K562 (cell line): ENCODE data around the gene KIAA0319L. TPM values are rescaled to one million over a fixed set of nuclear protein-coding genes. Genes with fewer than 3 reads are reported as not detected.

ENCODE experiments used
- ATAC-seq: fragments of 200-7000 bp; cut with Tn5 transposase; 3 replicates; pipeline ENCODE4 v1.9.1; 2020; ENCODE audit warnings: moderate library complexity
- BruUV-seq: library from RNA; stranded (reverse); fragments of 400-500 nt; replicated peaks from 2 replicates; lab custom pipeline; 2021; lab: Mats Ljungman, UMichigan
- CTCF ChIA-PET: fragments of 300-600 bp; formaldehyde crosslinking; extraction: SDS; loops from one replicate; lab custom pipeline; 2021; ENCODE audit warnings: low intra/inter-chr PET ratio; lab: Yijun Ruan, JAX
- POLR2A ChIA-PET: fragments of 300-600, 350-650 bp; sonication (Branson Sonifier 250); formaldehyde crosslinking; extraction: SDS; loops from one replicate; lab custom pipeline; 2021; ENCODE audit warnings: antibody characterized with exemption, inconsistent platforms; lab: Yijun Ruan, JAX
- DNase-seq, 4 experiments: peaks; one replicate each; pipeline versions ENCODE4 v3.0.0 to v3.0.0-alpha.2; 2011 to 2018; ENCODE audit warnings: low spot score in 3 of 4, mixed read lengths in 3 of 4; ENCODE audit errors: extremely low read depth in 1 of 4
- FAIRE-seq: peaks from 2 replicates; lab custom pipeline; 2011; peaks lifted over from hg19 to GRCh38; lab: Jason Lieb, UNC
- H2AFZ ChIP-seq: 2 replicates; pipeline ENCODE4 v1.6.0; 2011; ENCODE audit warnings: low read depth, low read length, control low read depth, inconsistent platforms
- H3K27ac ChIP-seq: fragments of 200-600 bp; 3 replicates; pipeline ENCODE4 v1.8.0; 2011; ENCODE audit warnings: low read depth, mild to moderate bottlenecking, control low read depth, inconsistent platforms, low read length, moderate library complexity, mixed read lengths; ENCODE audit errors: extremely low read depth
- H3K27me3 ChIP-seq, 2 experiments: fragments of 300-600 bp in 1 of 2; 2 replicates in 1 of 2; 3 replicates in 1 of 2; pipeline versions ENCODE4 v1.6.0 to v1.8.0; 2011; ENCODE audit warnings: inconsistent platforms in 2 of 2, low read length in 2 of 2, mild to moderate bottlenecking in 1 of 2, mixed read lengths in 1 of 2, moderate library complexity in 1 of 2; ENCODE audit not compliant: control insufficient read depth in 2 of 2, insufficient read depth in 2 of 2
- H3K36me3 ChIP-seq: fragments of 300-600 bp; 3 replicates; pipeline ENCODE4 v1.8.0; 2011; ENCODE audit warnings: mild to moderate bottlenecking, low read length, inconsistent platforms; ENCODE audit not compliant: control insufficient read depth, insufficient read depth
- H3K4me1 ChIP-seq, 2 experiments: fragments of 200-600 bp in 1 of 2; replicated peaks in 1 of 2; 2 replicates in 1 of 2; 3 replicates in 1 of 2; pipeline versions ENCODE4 v1.5.1 to v1.8.0; 2011; ENCODE audit warnings: inconsistent platforms in 2 of 2, low read length in 2 of 2, mild to moderate bottlenecking in 1 of 2, mixed read lengths in 1 of 2, moderate library complexity in 1 of 2; ENCODE audit not compliant: control insufficient read depth in 2 of 2, insufficient read depth in 2 of 2
- H3K4me2 ChIP-seq: 2 replicates; pipeline ENCODE4 v1.6.1; 2011; ENCODE audit warnings: low read length, control low read depth, inconsistent platforms, mixed read lengths; ENCODE audit not compliant: insufficient read depth
- H3K4me3 ChIP-seq: fragments of 200-600 bp; sonication (generic), shearing (Covaris generic); 2 replicates; pipeline ENCODE4 v1.5.1; 2016; ENCODE audit warnings: control low read depth, inconsistent platforms
- H3K79me2 ChIP-seq: fragments of 200-600 bp; 3 replicates; pipeline ENCODE4 v1.8.0; 2011; ENCODE audit warnings: low read length, inconsistent platforms; ENCODE audit not compliant: control insufficient read depth, insufficient read depth
- H3K9ac ChIP-seq, 2 experiments: 2 replicates each; pipeline versions ENCODE4 v1.6.0 to v1.6.1; 2011; ENCODE audit warnings: low read depth in 2 of 2, low read length in 2 of 2, control low read depth in 1 of 2, inconsistent platforms in 1 of 2, mild to moderate bottlenecking in 1 of 2, mixed read lengths in 1 of 2; ENCODE audit not compliant: insufficient read depth in 1 of 2
- H3K9me1 ChIP-seq: one replicate; pipeline ENCODE4 v1.6.0; 2011; ENCODE audit warnings: inconsistent platforms, mild to moderate bottlenecking, low read length, moderate library complexity; ENCODE audit not compliant: control insufficient read depth, insufficient read depth
- H3K9me3 ChIP-seq: replicated peaks from 2 replicates; pipeline ENCODE4 v1.5.1; 2011; ENCODE audit warnings: low read depth, low read length, inconsistent platforms; ENCODE audit not compliant: control insufficient read depth, insufficient read depth
- H4K20me1 ChIP-seq: replicated peaks from 2 replicates; pipeline ENCODE4 v1.6.1; 2011; ENCODE audit warnings: low read length, inconsistent platforms, mixed read lengths; ENCODE audit not compliant: control insufficient read depth, insufficient read depth
- BRD4 ChIP-seq: fragments of 200-600 bp; sonication (generic); IDR thresholded peaks from 2 replicates; pipeline ENCODE4 v1.6.1; 2017; ENCODE audit warnings: inconsistent platforms
- IRF2 ChIP-seq: sonication (generic); formaldehyde crosslinking; IDR thresholded peaks from 2 replicates; pipeline ENCODE4 v1.8.1; 2022; ENCODE audit warnings: mild to moderate bottlenecking, missing genetic modification reagents
- WGBS: fragments of 100-300 bp; shearing (Covaris generic); methylation state at CpG from one replicate; pipeline ENCODE4 v1.1.6; 2016; ENCODE audit warnings: low coverage, mixed read lengths; ENCODE audit not compliant: insufficient coverage; ENCODE audit errors: missing lambda C conversion rate; 5-methylcytosine and 5-hydroxymethylcytosine counted together
- in situ Hi-C: fragments of 300-500 bp; cut with MboI; formaldehyde crosslinking; loops from 4 replicates; pipeline ENCODE4 v1.15.0; 2018; ENCODE audit warnings: inconsistent platforms, mixed read lengths
- intact Hi-C: fragments of 100-400 bp; cut with micrococcal nuclease; formaldehyde crosslinking; loops from 2 replicates; pipeline ENCODE4 v1.14.2; 2022
- polyA plus RNA-seq, 8 experiments: library from polyadenylated mRNA; depleted of rRNA in 4 of 8; stranded (reverse) in 5 of 8; unstranded in 3 of 8; fragments of >200 nt; fragmentation: Nextera tagmentation in 2 of 8; fragmentation: Illumina TruSeq in 1 of 8; extraction: Ambion mirVana in 2 of 8; extraction: Trizol in 1 of 8; gene quantifications; 2 replicates each; pipeline versions ENCODE4 v1.2.1 to v1.2.3, GENCODE V29; 2011 to 2014; ENCODE audit warnings: inconsistent platforms in 1 of 8, missing spikeins in 1 of 8
- total RNA-seq, 7 experiments: library from RNA; depleted of rRNA in 6 of 7; stranded (reverse); fragments of >200 nt in 6 of 7; fragmentation: Illumina TruSeq in 2 of 7; extraction: Trizol in 2 of 7; gene quantifications; 2 replicates each; pipeline versions ENCODE4 v1.2.1 to v1.2.3, GENCODE V29; 2011 to 2021; ENCODE audit warnings: low replicate concordance in 1 of 7
- TF ChIP-seq, protein P1 (sequence below), 2 experiments: IDR thresholded peaks; 2 replicates each; pipeline ENCODE4 v1.6.1; 2012; ENCODE audit warnings: improper control_type of control experiment in 2 of 2, low read depth in 2 of 2, low read length in 2 of 2, borderline replicate concordance in 1 of 2
- TF ChIP-seq, protein P2 (sequence below): fragments of 450-650 bp; IDR thresholded peaks from 2 replicates; pipeline ENCODE4 v1.7.0; 2016; ENCODE audit warnings: borderline replicate concordance

Gene KIAA0319L
- total and polyA plus RNA-seq, 9 of the 15 experiments (the other 6 are each of a cell fraction or from before 2014, with no cell fraction given): 2.4 to 51.7 (median 27.4) TPM

DNA sequence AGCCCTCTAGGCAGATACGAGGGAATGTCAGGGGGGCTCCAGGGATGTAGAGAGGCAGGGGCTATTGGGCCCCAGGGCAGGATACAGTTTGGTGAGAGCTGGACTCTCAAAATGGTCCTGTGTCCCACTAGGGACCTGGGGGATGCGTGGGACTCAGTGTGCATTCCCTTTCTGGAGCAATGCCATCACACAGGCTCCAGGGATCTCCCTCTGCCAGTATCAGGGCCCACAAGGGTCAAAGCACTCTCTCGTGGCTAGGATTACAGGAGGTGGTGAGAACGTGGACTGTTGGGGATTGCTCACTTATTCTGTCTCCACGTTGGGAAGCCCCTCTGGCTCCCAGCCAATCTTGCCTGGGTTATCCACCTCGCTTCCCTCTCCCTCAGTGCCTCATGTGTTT is 25.8 kb downstream of the KIAA0319L start (continued):
- TF ChIP-seq, protein P1, sequence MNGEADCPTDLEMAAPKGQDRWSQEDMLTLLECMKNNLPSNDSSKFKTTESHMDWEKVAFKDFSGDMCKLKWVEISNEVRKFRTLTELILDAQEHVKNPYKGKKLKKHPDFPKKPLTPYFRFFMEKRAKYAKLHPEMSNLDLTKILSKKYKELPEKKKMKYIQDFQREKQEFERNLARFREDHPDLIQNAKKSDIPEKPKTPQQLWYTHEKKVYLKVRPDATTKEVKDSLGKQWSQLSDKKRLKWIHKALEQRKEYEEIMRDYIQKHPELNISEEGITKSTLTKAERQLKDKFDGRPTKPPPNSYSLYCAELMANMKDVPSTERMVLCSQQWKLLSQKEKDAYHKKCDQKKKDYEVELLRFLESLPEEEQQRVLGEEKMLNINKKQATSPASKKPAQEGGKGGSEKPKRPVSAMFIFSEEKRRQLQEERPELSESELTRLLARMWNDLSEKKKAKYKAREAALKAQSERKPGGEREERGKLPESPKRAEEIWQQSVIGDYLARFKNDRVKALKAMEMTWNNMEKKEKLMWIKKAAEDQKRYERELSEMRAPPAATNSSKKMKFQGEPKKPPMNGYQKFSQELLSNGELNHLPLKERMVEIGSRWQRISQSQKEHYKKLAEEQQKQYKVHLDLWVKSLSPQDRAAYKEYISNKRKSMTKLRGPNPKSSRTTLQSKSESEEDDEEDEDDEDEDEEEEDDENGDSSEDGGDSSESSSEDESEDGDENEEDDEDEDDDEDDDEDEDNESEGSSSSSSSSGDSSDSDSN (IDR thresholded peaks at IDR 0.05; ENCODE audit: borderline replicate concordance in 1 of 2, low read depth in 2 of 2, low read length in 2 of 2): no peak
- TF ChIP-seq BRD4: no peak

DNA sequence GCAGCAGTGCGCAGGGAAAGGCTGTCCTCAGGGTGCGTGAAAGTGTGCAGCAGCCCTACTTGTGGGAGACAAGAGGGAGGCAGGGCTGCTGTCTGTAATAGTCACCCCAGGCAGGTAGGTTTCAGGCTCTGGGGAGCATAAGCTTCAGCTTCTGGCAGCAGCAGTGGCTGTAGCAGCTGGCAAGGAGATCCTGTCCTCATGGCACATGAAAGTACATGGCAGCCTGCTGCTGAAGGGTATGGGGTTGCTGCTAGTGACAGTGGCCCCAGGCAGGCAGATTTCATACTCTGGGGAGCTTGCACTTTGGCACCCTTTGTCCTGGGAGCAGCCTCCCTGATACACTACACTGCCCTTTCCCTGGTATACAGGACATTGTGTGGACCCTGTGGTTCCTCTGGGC is 26.3 kb downstream of the KIAA0319L start:
- H2AFZ ChIP-seq: no peak overlapping the region
- H3K9me1 ChIP-seq: no peaks in the 10 kb centered on the region
- intact Hi-C loops (no loop called here), in situ Hi-C loops (no loop called here)
- no peak overlapping the region for H3K4me3 ChIP-seq
- WGBS: 100% methylated on average over 2 of the region's 2 CpGs
- H3K79me2 ChIP-seq: peaks cover 12% of the 10 kb centered on the region
- no peak overlapping the region for H3K27ac ChIP-seq
- no TSS peak for BruUV-seq
- 0 out of 2 replicates have a peak, but pooled peaks have one; percentile 33 for TF ChIP-seq IRF2 (CRISPR knock-in tag)
- TF ChIP-seq, protein P2, sequence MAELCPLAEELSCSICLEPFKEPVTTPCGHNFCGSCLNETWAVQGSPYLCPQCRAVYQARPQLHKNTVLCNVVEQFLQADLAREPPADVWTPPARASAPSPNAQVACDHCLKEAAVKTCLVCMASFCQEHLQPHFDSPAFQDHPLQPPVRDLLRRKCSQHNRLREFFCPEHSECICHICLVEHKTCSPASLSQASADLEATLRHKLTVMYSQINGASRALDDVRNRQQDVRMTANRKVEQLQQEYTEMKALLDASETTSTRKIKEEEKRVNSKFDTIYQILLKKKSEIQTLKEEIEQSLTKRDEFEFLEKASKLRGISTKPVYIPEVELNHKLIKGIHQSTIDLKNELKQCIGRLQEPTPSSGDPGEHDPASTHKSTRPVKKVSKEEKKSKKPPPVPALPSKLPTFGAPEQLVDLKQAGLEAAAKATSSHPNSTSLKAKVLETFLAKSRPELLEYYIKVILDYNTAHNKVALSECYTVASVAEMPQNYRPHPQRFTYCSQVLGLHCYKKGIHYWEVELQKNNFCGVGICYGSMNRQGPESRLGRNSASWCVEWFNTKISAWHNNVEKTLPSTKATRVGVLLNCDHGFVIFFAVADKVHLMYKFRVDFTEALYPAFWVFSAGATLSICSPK: no peak
- TF ChIP-seq, all 486 proteins: peak for 1
- Histone ChIP-seq H3K36me3 (peaks cover 27% of the 10 kb centered on the region), H3K4me1 (peaks cover 0 to 4% of the 10 kb centered on the region in 2 experiments; a peak in 2 of 5 replicates), H4K20me1 (no peaks in the 10 kb centered on the region), H3K9ac (no peak overlapping the region), H3K9me3 (peaks cover 19% of the 10 kb centered on the region), H3K4me2 (no peak overlapping the region), H3K27me3 (no peaks in the 10 kb centered on the region)
- POLR2A ChIA-PET: no interaction called here
- CTCF ChIA-PET: interaction anchor here (0.6 kb wide), 1 partner anchor 66 kb away, joined by 3 read pairs; no protein-coding TSS in a partner anchor
- no peak for DNase-seq
- no peak for FAIRE-seq
- no peak for ATAC-seq
